HG02623 (cell line): ENCODE measurements around the gene MRPL48.

Experiments
- ATAC-seq: cut with Tn5 transposase; IDR thresholded peaks from one replicate; pipeline ENCODE4 v1.9.1; 2021; ENCODE audit warnings: moderate library complexity; ENCODE audit not compliant: unreplicated experiment

MRPL48 gene

DNA sequence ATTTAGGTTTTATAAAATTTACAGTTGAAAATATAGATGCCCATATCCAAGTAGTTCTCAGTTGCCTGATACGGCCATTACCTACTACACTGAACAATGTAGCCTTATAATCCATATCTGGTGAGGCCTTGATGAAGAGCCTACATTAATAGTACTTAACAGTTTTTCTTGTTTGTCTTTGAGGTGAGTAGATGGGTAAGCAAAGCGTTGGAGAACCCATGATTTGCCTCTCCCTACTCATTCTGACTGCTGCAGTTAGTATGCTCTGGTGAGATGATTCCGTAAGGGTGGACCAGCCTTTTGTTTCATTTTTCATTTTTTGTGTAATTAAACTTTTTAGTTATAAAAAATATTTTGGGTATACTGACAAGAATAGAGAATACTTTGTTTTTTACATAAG is 100.6 kb downstream of the MRPL48 start:
- no peak for ATAC-seq

DNA sequence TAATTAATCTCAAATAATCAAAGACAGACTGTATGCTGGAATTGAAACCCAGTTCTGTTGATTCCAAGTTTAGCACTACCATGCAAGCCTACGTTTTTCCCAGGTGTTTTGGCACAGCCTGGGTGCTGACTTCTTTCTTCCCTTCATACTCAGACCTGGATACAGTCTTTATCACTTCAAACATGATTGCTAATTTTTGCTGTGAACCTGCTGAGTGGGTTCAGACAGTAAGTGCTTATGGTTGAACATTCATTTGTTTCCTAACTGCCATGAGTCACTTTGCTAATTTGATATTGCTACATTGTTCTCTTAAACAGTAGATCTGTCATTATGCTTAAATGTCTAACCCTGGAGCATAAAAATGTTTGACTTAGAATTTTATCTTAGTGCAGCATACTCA is 101.3 kb downstream of the MRPL48 start:
- ATAC-seq, result no peak

DNA sequence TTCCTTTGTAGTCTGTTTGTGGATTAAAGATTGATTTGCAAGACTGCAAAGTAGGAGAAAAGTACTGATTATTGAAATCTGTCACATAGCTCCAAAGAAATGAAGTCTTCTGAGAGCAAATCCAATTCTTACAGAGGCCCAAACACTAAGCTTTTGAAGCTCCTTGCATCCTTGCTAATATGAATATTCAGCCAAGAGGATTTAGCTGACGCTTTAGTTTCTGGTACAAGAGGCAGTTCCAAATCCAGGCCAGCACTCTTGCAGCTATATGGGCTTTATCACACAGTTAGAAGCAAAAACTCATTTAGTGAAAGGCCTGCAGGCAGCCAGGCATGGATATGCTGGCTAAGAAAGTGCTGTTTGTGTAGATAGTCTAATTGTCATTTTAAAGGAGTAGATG is 101.9 kb downstream of the MRPL48 start:
- no peak for ATAC-seq

GRCh38 chr11:73893041-73893440 is 105.4 kb downstream of the MRPL48 start:
- ATAC-seq, result no peak

DNA sequence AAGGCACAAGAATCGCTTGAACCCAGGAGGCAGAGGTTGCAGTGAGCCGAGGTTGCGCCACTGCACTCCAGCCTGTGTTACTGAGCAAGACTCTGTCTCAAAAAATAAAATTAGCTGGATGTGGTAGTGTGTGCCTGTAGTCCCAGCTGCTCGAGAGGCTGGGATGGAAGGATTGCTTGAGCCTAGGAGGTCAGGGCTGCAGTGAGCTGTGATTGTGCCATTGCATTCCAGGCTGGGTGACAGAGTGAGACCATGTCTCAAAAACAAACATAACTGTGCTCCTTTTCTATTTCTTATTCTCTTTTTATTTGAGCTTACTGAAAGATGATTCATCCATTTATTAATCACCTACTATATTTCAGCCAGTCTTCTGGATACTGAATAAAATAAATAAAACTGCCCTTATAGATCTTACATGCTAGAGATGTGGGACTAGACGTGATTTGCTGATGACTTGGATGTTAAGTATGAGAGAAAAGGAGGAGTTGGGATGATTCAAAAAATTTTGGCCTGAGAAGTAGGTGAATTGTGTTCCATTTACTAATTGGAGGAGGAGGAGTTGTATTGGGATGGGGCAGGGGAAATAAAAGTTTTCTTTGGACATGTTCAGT is 107.2 kb downstream of the MRPL48 start:
- no peak for ATAC-seq

- no peak for ATAC-seq
These were observed 114.6 kb downstream of the MRPL48 start for GRCh38 chr11:73902303-73902702.

DNA sequence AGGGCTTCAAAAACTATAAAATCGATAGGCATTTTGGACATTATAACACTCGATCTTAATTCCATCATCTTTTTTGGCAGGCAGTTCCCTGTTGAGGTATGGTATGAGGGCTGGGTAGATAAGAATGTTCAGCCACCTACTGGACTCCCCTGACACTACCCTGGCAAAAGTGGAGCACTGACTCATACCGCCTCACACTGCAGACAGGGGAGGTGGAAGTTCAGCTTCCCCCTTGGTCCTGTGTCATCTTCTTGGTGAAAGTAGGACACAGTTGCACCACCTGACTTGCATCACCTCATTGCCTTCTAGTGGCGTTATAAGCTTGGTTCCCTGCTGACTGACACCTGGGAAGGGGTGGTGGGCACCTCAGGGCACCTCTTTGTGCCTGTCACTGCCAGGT is 119.5 kb downstream of the MRPL48 start:
- ATAC-seq, result no peak

- ATAC-seq, result no peak
These were observed 124.4 kb downstream of the MRPL48 start for GRCh38 chr11:73912026-73912425.

DNA sequence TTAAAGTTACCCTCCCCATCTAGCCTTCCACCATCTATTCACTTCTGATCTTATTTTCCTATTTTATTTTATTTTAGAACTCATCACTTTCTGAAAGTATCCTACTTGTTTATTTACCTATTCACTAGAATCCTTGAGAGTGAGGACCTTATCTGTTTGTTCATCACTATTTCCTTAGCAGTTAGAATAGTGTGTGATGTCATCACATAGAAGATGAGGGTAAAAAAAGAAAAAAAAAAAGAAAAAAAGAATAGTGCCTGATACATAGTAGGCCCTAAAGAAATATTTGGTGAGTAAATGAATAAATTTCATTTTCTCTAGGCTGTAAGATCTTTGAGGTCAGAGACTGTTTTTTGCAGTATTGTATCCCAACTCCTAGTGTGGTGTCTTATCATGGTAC is 125.8 kb downstream of the MRPL48 start:
- no peak for ATAC-seq

- no peak for ATAC-seq
These were observed 126.6 kb downstream of the MRPL48 start for GRCh38 chr11:73914284-73914683.
